ENCODE measurements around the gene DDN. TPM values are rescaled to one million over a fixed set of nuclear protein-coding genes. Genes with fewer than 3 reads are reported as not detected.

The DDN gene
- polyA plus RNA-seq, 4 donors = 1.2 to 83.4 (median 74.8) TPM

Other genes starting within 250 kb of the DDN start
- gene ADCY6, start 210.3 kb downstream of the DDN start, polyA plus RNA-seq (ENCODE audit: insufficient read length in 4 of 4) = 100 to 1,000 TPM in 1 of 4 donors, 10 to 100 TPM in 3; 71.7 to 103 (median 80.4) TPM
- 10 to 100 TPM; 45.6 to 98.8 (median 62.3) TPM for gene CACNB3, start 180.9 kb downstream of the DDN start, polyA plus RNA-seq (ENCODE audit: insufficient read length in 4 of 4)
- 100 to 1,000 TPM in 2 of 4 donors, 10 to 100 TPM in 2; 86.1 to 106 (median 102) TPM for gene DDX23, start 147.2 kb downstream of the DDN start, polyA plus RNA-seq (ENCODE audit: insufficient read length in 4 of 4)
- 1 to 10 TPM; 2.5 to 6.0 (median 3.0) TPM for gene RND1, start 133.5 kb downstream of the DDN start, polyA plus RNA-seq (ENCODE audit: insufficient read length in 4 of 4)
- 10 to 100 TPM; 11.6 to 44.7 (median 17.2) TPM for gene FKBP11, start 73.9 kb downstream of the DDN start, polyA plus RNA-seq (ENCODE audit: insufficient read length in 4 of 4)
- gene ARF3, start 41.9 kb downstream of the DDN start, polyA plus RNA-seq (ENCODE audit: insufficient read length in 4 of 4) = 100 to 1,000 TPM in 3 of 4 donors, 10 to 100 TPM in 1; 96.2 to 138 (median 130) TPM
- gene WNT10B, start 27.6 kb downstream of the DDN start, polyA plus RNA-seq (ENCODE audit: insufficient read length in 4 of 4) = 1 to 10 TPM in 1 of 4 donors, under 1 TPM in 3; 0.11 to 4.4 (median 0.31) TPM
- gene WNT1, start 21.1 kb downstream of the DDN start, polyA plus RNA-seq (ENCODE audit: insufficient read length in 4 of 4) = not detected
- gene PRKAG1, start 19.4 kb upstream of the DDN start, polyA plus RNA-seq (ENCODE audit: insufficient read length in 4 of 4) = 10 to 100 TPM; 59.6 to 82.0 (median 78.1) TPM
- gene KMT2D, start 61.4 kb upstream of the DDN start, polyA plus RNA-seq (ENCODE audit: insufficient read length in 4 of 4) = 10 to 100 TPM; 33.9 to 60.7 (median 44.0) TPM
- gene RHEBL1, start 70.6 kb upstream of the DDN start, polyA plus RNA-seq (ENCODE audit: insufficient read length in 4 of 4) = 1 to 10 TPM; 1.5 to 2.2 (median 2.1) TPM
- gene DHH, start 95.4 kb upstream of the DDN start, polyA plus RNA-seq (ENCODE audit: insufficient read length in 4 of 4) = under 1 TPM; 0.23 to 0.60 (median 0.44) TPM
- 100 to 1,000 TPM in 1 of 4 donors, 10 to 100 TPM in 3; 59.8 to 100 (median 80.3) TPM for gene LMBR1L, start 111.5 kb upstream of the DDN start, polyA plus RNA-seq (ENCODE audit: insufficient read length in 4 of 4)
- 1,000 to 10,000 TPM; 1,017 to 1,115 (median 1,046) TPM for gene TUBA1B, start 132.0 kb upstream of the DDN start, polyA plus RNA-seq (ENCODE audit: insufficient read length in 4 of 4)
- gene TUBA1A, start 189.7 kb upstream of the DDN start, polyA plus RNA-seq (ENCODE audit: insufficient read length in 4 of 4) = 1,000 to 10,000 TPM in 1 of 4 donors, 100 to 1,000 TPM in 3; 388 to 1,062 (median 458) TPM